ENCODE measurements around the gene PGS1.

- TF ChIP-seq POLR2A (IDR thresholded peaks at IDR 0.05) (no peak), CTCF (IDR thresholded peaks at IDR 0.05) (no peak)
Observed at GRCh38 chr17:78342449-78343186, 35.8 kb upstream of the PGS1 start.
